Ovary (tissue), 3 donors: ENCODE results near the gene ARHGDIB.

Experiments
- EP300 ChIP-seq: sonication (generic); formaldehyde crosslinking; IDR thresholded peaks from one replicate; pipeline ENCODE4 v1.6.1; 2017; ENCODE audit warnings: antibody characterized with exemption
- POLR2A ChIP-seq: fragments of 450-650 bp; IDR thresholded peaks from one replicate; pipeline ENCODE4 v1.6.1; 2017; ENCODE audit warnings: antibody characterized with exemption, mild to moderate bottlenecking, moderate library complexity
- TF ChIP-seq, protein P1 (sequence below), 3 donors: fragments of 450-650 bp in 2 of 3; fragments of 200-600 bp in 1 of 3; IDR thresholded peaks; one replicate each; pipeline versions ENCODE4 v1.5.1 to v1.8.0; 2016 to 2022; ENCODE audit warnings: antibody characterized with exemption in 3 of 3, mild to moderate bottlenecking in 1 of 3
- donor health status: DM: no; HTN: no; CAD: no.

- TF ChIP-seq EP300 (no peak), POLR2A (no peak)
- TF ChIP-seq, protein P1, sequence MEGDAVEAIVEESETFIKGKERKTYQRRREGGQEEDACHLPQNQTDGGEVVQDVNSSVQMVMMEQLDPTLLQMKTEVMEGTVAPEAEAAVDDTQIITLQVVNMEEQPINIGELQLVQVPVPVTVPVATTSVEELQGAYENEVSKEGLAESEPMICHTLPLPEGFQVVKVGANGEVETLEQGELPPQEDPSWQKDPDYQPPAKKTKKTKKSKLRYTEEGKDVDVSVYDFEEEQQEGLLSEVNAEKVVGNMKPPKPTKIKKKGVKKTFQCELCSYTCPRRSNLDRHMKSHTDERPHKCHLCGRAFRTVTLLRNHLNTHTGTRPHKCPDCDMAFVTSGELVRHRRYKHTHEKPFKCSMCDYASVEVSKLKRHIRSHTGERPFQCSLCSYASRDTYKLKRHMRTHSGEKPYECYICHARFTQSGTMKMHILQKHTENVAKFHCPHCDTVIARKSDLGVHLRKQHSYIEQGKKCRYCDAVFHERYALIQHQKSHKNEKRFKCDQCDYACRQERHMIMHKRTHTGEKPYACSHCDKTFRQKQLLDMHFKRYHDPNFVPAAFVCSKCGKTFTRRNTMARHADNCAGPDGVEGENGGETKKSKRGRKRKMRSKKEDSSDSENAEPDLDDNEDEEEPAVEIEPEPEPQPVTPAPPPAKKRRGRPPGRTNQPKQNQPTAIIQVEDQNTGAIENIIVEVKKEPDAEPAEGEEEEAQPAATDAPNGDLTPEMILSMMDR (IDR thresholded peaks at IDR 0.05): no peak
Observed at GRCh38 chr12:14901228-14901562, 60.2 kb downstream of the ARHGDIB start.
